G401 (cell line): ENCODE measurements around the gene GORASP1. TPM values are rescaled to one million over a fixed set of nuclear protein-coding genes. Genes with fewer than 3 reads are reported as not detected.
A peak's percentile ranks its signal among the peaks of the same experiment; 100 is the strongest.

Experiments used
- DNase-seq: peaks from one replicate; pipeline ENCODE4 v3.0.0-alpha.2; 2015; ENCODE audit warnings: low spot score
- in situ Hi-C: cut with HindIII; loops from 2 replicates; pipeline ENCODE4 v1.10.0; 2016; ENCODE audit warnings: low sequenced_read_pairs, mixed read lengths
- total RNA-seq: library from RNA; depleted of rRNA; stranded (reverse); fragments of >200 nt; shearing (Covaris generic); gene quantifications from 2 replicates; pipeline ENCODE4 v1.2.3, GENCODE V29; 2014; rRNA removed

Gene GORASP1
- total RNA-seq, result 28.2 and 37.3 TPM in 2 replicates

DNA sequence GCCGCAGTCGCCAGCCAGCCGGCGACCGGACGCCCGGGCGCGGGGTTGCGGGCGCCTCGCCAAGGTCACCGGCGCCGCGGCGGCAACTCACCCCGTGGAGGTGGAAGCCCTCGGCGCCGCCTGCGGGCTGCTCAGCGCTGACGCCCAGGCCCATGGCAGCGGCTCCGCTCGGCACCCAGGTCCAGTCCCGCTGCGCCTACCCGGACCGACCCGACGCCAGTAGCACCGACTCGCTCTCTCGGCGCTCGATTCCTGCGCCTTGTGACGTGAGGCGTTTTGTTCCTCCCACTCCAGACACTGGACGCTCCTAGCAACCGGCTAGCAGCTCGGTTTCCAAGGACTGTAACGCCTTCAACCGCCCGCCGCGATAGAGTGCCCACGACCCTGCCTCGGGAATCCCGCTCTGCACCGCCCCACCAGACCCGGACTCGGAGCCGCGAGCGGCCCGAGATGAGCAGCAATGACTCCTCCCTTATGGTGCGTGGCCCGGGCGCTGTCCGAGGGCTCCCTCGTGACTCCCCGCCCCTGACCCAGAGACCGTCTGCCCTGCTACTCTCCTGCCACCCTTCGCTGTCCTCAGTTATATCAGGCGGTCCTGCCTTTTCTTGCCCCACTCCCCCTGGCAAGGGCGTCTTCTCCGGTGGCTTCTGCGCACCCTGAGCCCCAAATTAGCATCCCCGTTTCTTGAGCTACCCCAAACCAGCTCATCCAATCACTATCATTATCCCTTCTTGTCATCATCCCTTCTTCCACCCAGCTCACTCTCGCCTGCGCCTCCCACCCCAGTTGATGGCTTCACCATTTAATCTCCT is at the start of gene GORASP1, which contains the start of gene TTC21A:
GORASP1 (minus strand) TSS at position 240 of the 812 bp plus-strand sequence; CDS start at position 154, 86 bp downstream.
TTC21A (plus strand) TSS at position 293 of the 812 bp plus-strand sequence; CDS start at position 451, 158 bp downstream.
- in situ Hi-C loops, result loop anchor here (25.0 kb wide), 1 partner anchor 180 kb away; the partner anchor contains the start of gene CX3CR1
- peak; percentile 93 for DNase-seq

DNA sequence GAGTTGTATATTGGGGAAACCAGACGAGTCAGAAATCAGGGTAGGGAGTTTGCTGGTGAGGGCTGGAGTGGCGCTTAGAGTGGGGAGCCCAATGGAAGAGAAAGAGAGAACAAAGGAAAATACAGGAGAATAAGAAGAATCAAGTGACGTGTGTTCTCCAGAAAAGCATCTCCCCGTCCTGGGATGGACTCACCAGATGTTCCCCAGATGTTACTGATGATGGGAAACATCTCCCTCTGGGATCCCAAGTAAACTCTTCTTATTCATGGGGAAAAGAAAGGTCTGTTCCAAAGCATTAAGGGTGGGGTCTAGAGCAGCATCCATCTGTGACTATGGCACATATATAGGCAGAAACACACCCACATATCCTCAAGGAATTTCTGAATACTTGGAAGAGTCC is 49.0 kb upstream of the GORASP1 start:
- no peak for DNase-seq
- in situ Hi-C loops, result no loop called here

DNA sequence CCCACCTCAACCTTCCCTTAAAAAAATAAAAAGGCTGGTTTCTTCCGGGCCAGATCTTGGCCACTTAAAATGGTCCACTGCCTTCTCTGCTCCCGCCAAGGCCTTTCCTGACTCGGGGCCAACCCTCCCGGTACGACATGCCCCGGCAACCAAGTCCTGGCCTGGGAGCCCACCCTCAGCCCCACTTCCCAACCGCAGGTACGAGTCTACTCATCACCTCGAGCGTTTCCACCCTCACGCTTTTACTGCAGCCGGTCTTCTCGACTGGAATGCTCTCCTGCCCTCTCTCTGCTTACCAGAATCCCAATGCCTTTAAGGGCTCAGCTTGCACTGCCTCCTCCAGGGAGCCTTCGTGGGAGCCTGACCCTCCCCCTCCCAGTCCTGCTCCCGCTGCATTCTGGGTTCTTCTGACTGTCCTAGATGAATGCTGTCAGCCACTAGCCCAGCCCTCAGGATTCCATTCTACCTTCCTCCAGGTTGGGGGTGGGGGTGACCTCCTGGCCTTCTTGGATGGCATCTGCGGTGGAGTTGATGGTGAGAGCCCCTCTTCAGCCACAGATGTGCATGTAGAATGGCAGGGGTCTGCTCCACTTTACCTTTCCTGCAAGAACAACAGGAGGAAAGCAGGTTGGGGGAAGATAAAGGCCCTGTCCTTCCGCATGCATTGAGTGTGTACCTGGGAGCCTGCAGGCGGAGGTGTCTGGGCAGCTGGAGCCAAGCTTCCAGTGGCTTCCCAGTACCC is 47.0 kb upstream of the GORASP1 start:
- in situ Hi-C loops, result no loop called here
- peak; percentile 49 for DNase-seq

DNA sequence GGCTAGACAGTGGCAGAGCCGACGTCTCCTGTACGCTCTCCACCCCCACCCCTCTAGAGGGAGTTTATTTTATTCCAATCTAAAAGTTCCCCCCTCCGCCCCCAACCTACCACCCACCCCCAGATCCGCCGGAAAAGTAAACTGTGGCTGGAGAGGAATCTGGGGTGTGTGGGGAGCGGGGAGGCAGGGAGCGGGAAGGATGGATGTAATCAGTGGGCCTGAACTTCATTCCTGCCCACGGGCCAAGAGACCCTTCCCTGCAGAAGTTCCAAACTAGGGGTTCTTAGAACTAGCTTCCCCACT is 46.5 kb upstream of the GORASP1 start:
- in situ Hi-C loops, result no loop called here
- DNase-seq, result no peak

DNA sequence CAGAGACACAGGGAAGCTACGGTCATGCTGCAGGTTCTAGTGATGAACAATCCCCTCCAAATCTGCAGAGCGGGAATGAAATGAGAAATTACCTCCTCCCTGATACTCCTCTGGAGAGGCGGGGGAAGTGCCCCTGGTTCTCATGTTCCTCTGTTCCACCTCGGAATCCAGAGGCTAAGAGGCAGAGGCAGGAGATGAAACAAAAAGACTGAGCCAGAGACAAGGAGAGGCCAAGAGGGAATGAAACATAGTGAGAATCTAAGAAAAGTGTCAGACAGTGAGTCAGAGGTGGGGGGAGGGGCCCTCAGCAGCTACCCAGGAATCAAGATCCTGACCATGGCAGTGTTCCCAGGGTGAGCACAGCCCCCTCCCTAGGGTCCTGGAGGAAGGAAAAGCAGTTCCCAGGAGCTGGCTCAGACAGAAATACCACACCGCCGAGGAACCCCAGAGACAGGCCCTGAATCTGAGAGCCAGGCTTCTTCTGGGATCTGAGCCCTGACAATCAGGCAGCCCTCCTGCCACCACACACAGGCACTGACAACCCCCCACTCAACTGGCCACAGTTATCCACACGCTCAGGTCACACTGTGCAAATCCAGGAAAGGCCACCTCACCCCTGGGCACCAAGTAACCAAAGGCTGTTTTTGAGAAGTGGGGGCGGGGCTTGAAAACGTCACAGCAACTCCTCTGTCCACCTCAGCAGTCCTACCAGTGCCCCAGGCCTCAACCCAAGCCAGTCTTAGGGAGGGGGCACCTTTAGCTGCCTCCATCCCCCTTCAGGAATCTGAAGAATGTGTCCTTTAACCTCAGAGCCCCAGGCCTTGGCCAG is 43.6 kb upstream of the GORASP1 start:
- in situ Hi-C loops, result no loop called here
- DNase-seq, result peak; percentile 49

DNA sequence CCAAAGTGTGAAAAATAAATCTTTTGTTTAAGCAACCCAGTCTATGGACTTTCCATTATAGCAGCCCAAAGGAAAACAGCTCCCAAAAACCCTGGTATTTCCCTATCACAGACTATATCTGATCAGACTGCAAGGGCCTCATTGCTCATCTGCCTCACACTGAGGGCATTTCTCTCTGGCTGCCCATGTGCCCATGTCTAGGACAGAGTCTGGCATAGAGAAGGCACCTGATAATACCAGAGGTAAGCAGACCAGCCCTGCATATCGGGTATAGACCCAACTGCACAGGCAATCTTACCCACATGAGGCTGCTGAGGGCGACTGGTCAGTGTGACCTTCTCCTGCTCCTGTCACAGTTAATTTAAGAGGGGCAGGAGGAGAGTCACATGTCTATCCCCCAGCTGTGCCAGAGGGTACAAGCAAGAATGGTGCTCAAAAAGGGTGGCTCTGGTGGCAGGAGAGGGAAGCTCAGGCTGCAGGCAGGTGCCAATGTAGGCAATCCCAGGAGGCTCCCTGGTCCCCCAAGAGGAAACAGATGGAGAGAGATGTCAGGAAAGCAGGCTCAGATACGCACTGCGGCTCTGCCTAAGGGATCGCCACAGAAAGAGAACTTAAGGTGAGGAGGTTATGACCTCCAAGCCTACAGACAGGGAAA is 42.8 kb upstream of the GORASP1 start:
- in situ Hi-C loops, result no loop called here
- DNase-seq, result peak; percentile 34

DNA sequence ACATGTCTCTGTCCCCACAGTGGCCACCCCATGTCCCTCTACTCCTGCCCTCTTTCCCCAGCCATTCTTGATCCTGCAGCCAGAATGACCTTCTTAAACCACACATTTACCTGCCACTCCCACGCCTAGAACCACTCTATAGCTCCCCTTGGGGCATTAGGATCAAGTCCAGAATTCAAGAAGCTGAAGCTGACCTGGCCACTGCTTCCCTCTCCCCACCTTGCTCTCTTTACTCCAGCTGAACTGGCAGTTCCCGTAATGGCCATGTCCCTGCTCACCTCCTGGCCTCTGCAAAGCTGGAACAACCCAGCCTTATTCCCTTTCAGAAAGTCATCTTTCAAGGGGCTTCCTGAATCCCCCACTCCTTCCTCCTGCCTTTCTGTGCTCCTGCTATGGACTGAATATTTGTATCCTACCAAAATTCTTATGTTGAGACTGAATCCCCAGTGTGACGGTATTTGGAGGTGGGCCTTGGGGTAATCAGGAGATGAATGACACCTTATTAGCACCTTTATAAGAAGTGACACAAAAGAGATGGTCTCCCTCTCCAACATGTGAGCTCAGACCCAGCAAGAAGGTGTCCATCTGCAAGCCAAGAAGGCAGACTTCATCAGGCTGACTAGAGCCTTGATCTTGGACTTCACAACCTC is 42.2 kb upstream of the GORASP1 start:
- in situ Hi-C loops, result no loop called here

DNA sequence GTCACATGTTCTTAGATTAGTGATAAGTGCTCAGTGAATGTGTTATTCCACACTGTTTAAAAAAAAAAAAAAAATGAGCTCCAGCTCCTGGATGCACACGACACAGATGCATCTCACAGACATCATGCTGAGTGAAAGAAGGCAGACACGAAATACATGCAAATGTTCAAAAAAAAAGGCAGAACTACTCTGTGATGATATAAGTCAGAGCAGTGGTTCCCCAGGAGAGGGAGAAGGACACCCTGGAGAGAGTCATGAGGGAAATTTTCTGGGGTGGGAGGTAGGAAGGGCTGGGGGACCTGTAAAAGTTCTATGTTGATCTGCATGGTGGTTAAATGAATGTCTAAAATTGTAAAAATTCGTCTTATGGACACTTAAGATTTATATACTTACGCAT is 41.6 kb upstream of the GORASP1 start:
- in situ Hi-C loops, result no loop called here
- DNase-seq, result no peak

More for the DNA sequence above, 42.2 kb upstream of the GORASP1 start:
- no peak for DNase-seq

DNA sequence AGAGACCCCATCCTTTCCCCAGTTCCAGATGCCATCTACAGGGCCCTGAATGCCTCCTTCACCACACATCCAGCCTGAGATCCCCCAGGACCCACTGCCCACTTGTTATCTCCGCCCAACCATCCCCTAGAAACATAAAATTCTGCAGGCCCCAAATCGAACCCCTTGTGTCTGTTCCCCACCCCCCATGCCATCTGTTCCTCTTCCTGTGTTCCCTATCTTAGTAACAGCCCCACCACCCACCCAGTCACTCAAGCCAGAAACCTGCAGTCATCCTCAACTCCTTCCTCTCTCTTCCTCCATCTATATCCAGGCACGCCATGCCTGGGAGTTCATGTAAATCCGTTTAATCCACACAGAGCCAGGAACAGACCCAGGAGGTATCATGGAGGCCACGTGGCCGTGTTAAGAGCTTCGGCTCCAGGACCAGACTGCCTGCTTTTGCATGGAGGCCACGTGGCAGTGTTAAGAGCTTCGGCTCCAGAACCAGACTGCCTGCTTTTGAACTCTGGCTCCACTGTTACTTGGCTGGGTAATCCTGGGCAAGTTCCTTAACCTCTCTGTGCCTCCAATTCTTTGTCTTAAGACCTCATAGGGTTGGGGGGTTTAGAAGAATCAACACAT is 41.1 kb upstream of the GORASP1 start:
- DNase-seq, result peak; percentile 32
- in situ Hi-C loops, result no loop called here

DNA sequence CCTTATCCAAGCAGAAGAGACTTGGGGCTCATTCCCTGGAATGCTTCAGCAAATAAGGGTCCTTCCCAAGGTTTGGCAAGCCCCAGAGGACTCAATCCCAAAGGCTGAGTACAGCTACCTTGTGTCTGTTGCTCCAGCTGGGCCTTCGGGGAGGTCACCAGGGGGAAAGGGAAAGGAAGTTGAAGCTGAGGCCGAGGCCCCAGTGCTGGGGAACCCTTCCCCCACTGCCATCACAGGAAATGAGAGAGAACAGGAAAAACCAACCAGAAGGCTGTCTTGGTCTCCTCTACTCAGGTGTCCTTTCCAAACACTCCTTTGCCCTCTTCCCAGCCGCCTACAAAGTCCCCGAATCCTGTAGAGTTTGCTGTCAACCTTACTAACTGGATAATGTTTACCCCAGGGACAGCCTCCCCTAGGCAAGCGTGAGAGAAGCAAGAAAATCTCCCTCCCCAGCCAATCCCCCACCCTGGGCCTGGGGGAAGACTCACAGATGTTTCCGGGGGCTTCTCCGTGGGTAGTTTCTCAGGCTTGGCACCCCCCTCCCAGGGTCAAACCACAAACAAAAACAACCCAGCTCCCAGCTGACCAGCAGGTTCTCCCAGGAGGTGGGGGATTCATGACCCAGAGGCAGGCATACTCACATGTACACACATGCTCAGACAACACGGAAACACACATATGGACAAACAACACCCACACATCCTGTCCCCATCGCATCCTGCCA is 40.4 kb upstream of the GORASP1 start:
- no peak for DNase-seq
- in situ Hi-C loops, result no loop called here

DNA sequence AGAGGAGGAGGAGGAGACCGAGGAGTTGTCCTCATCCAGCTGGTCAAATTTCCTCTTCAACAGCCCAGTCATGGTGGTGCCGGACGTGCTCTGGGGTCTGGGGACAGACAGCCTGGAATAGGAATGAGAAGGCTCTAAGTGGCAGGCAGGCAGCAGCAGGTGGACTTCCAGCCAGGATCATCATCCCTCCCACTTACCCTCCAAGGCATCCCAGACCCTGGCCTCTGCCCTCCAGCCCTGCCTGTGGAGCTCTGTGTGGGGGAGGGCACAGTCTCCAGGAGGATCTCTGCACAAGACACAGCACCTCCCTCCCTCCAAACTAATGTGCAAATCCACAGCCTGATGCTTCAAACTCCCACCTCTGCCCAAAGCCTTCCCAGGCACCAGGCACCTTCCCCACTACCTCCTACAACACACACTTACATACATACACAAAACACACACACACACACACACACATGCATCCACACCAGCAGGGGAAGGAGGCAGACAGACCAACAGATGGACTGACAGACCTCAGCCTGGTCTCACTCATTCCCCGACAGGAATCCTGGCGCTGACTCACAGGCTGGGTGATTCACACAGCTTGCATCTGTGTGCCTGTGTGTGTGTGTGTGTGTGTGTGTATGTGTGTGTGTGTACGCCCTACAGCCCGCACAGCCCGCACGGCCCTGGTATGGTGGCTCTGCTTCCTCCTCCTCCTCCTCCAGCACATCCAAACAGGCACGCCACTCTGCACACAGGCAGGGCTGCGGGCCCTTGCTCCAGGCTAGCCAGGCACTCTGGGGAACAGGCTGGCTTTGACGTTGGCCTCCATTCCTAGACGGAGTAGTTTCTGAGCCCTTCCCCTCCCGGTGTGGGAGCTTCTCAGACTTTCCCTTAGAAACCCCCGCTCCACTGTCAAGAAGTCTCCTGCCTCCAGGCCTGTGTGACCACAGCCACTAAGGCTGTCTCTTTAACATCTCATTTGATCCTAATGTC is 39.5 kb upstream of the GORASP1 start:
- DNase-seq, result peak; percentile 42
- in situ Hi-C loops, result no loop called here

DNA sequence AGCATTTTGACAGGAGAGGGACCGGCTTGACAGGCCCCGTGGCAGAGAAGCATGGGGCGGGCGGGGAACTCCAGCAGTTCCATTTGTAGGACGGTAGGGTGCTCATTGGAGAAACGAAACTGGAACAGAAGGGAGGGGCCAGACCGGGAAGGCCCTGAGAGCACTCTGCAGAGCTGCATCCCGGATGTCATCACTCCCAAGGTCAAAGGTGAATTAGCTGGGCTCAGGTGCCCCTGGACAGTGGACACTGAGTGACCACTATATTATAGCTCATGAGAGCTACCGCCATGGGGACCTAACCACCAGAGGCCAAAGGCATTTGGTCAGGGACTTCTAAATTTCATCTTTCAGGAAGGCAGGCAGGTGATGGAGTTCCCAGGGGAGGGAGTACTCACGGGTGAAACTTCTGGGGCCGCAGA is 38.7 kb upstream of the GORASP1 start:
- DNase-seq, result no peak
- in situ Hi-C loops, result no loop called here

DNA sequence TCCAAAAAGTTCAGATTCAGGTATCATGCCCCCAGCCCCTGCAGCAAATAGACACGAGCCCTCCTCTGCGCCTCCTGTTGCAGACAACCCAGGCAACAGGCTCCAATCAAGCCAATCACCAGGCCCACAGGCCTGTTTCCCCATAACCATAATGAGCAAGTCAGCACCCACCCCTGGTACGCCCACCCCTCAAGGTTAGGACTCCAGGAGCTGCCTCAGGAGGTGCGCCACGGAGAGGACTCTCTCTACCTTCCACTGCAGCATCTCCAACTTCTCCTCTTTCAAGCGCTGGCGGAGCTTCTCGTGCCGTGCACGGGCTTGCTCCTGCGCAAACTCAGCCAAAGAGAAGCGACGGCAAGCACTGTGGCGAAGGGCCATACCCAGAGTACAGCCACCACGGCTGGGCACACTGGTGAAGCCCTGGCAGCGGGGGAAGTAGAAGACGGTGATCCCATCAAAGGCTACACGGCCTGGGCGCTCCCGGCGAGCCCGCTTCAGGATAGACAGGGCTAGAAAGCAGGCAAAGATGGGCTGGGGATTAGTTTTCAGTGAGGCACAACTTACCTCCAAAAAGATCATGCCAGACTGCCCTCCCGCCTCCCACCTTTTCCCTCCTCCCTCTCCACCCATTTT is 37.4 kb upstream of the GORASP1 start:
- no peak for DNase-seq
- in situ Hi-C loops, result no loop called here

DNA sequence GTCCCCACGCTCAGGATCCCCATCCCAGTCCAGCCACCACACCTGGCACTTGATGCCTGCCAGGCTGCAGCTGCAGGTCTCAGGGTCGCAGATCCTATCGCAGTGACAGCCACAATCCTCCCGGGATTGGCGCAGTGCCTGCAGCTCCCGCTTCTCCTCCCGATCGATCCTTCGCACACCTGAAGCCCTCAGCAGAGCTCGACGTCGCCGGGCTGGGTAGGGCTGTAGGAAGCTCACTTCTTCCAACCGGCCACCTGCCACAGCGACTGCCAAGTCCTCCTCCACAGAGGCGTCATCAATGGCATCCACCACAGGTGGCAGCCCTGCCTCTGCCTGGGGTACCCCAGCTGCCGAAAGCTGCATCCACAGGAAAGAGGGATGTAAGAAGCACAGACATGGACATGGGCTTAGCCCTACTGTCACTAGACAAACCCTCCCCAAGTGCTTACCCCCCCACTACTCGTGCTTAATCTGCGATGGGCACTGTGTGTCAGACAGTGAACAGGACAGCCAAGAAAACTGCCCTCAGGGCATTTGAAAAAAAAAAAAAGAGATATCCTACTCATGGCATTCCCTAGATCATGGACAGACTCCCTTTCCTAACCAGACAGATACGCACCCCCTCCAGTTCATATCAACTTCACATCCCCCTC is 36.8 kb upstream of the GORASP1 start:
- no peak for DNase-seq
- in situ Hi-C loops, result no loop called here

DNA sequence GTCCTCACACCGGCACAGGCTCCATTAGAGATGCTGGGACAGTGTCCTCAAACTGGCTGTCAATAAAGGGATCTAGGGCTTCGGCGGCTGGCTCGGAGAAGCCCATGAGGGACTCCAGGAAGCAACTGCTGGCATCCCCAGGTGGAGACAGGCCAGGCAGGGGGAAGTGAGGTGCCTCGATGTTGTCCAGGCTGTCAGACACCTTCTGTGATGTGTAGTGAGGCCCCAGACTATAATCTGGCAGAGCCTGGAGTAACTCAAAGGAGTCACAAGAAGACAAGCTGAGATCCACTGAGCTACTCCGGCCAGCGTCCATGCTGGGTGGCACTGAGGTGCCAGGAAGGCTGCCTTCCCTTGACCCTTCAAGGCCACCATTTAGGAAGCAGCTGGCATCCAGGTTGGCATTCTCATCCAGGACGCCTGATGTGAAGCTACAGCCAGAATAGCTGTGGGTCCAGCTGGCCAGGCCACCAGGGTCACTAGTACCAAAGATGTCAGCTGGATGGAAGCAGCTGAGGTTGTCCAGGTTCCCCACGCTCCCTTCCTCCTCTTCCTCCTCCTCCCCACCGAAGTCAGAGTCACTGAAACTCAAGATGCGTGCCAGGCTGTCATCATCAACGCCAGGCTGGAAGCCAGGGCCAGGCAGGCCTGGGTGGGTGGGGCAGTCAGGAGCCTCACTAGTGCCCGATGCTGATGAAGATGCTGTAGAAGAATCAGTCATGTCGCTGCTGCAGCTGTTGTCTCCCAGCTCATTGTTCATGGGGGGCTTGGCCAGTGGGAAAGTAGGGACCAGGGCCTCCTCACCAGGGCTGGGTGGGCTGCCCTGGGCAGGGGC is 35.8 kb upstream of the GORASP1 start:
- in situ Hi-C loops, result no loop called here
- DNase-seq, result no peak
